WTC11 (cell line): Measurements from ENCODE around the gene KRT5. TPM values are rescaled to one million over a fixed set of nuclear protein-coding genes. Genes with fewer than 3 reads are reported as not detected.

Experiments
- ATAC-seq: fragments of 200-7000 bp; cut with Tn5 transposase; 2 replicates; pipeline ENCODE4 v1.10.0; 2021; ENCODE audit warnings: mild to moderate bottlenecking, moderate library complexity
- CTCF ChIA-PET: fragments of 300-600 bp; sonication (Branson Sonifier 250); formaldehyde crosslinking; loops from one replicate; lab custom pipeline; 2021; ENCODE audit warnings: antibody characterized with exemption; lab: Charles Lee
- POLR2A ChIA-PET: fragments of 350-600 bp; sonication (Branson Sonifier 250); formaldehyde crosslinking; loops from one replicate; lab custom pipeline; 2021; ENCODE audit warnings: antibody characterized with exemption; lab: Charles Lee
- DNase-seq: peaks from one replicate; pipeline ENCODE4 v3.0.0; 2021; ENCODE audit warnings: low spot score
- H3K27ac Mint-ChIP-seq: 2 replicates; pipeline ENCODE4 v1.8.0; 2021; ENCODE audit warnings: mixed read lengths
- H3K27me3 Mint-ChIP-seq: 2 replicates; pipeline ENCODE4 v1.8.0; 2021; ENCODE audit warnings: low read depth, mild to moderate bottlenecking, moderate library complexity, mixed read lengths
- H3K36me3 Mint-ChIP-seq: 2 replicates; pipeline ENCODE4 v1.8.0; 2021; ENCODE audit warnings: mixed read lengths
- H3K4me1 Mint-ChIP-seq: 2 replicates; pipeline ENCODE4 v1.8.0; 2022; ENCODE audit warnings: mixed read lengths
- H3K4me3 Mint-ChIP-seq: 2 replicates; pipeline ENCODE4 v1.8.0; 2021; ENCODE audit warnings: mild to moderate bottlenecking, moderate library complexity, mixed read lengths
- H3K9me3 Mint-ChIP-seq: 2 replicates; pipeline ENCODE4 v1.8.0; 2021; ENCODE audit warnings: mixed read lengths
- ATF1 ChIP-seq: sonication (generic); formaldehyde crosslinking; IDR thresholded peaks from 2 replicates; pipeline ENCODE4 v1.8.1; 2023; ENCODE audit warnings: mild to moderate bottlenecking, moderate library complexity, missing genetic modification reagents
- ESRRA ChIP-seq: sonication (generic); formaldehyde crosslinking; IDR thresholded peaks from 2 replicates; pipeline ENCODE4 v1.8.1; 2022; ENCODE audit warnings: mild to moderate bottlenecking, missing genetic modification reagents, borderline replicate concordance
- FOXJ3 ChIP-seq: sonication (generic); formaldehyde crosslinking; IDR thresholded peaks from 2 replicates; pipeline ENCODE4 v1.9.0; 2021; ENCODE audit warnings: missing genetic modification reagents, mild to moderate bottlenecking, borderline replicate concordance
- FOXP1 ChIP-seq: sonication (generic); formaldehyde crosslinking; IDR thresholded peaks from 2 replicates; pipeline ENCODE4 v1.8.0; 2022; ENCODE audit warnings: missing genetic modification reagents, mild to moderate bottlenecking, moderate library complexity, borderline replicate concordance
- GTF2I ChIP-seq: fragments of 250-450 bp; sonication (Bioruptor Pico); conservative IDR thresholded peaks from 2 replicates; pipeline ENCODE4 v1.4.0; 2021; ENCODE audit warnings: mild to moderate bottlenecking
- IRF2 ChIP-seq: sonication (generic); formaldehyde crosslinking; IDR thresholded peaks from 2 replicates; pipeline ENCODE4 v1.8.0; 2022; ENCODE audit warnings: low read depth, missing genetic modification reagents, borderline replicate concordance
- NFE2L1 ChIP-seq: sonication (generic); formaldehyde crosslinking; IDR thresholded peaks from 2 replicates; pipeline ENCODE4 v1.8.1; 2023; ENCODE audit warnings: missing genetic modification reagents
- NR3C1 ChIP-seq: sonication (generic); formaldehyde crosslinking; conservative IDR thresholded peaks from 2 replicates; pipeline ENCODE4 v1.8.1; 2023; ENCODE audit warnings: low read depth, mild to moderate bottlenecking, missing genetic modification reagents
- PRRX2 ChIP-seq: fragments of 250-450 bp; sonication (Bioruptor Pico); IDR thresholded peaks from 2 replicates; pipeline ENCODE4 v1.8.0; 2021; ENCODE audit warnings: mild to moderate bottlenecking
- RELA ChIP-seq: sonication (generic); formaldehyde crosslinking; IDR thresholded peaks from 2 replicates; pipeline ENCODE4 v1.8.1; 2022; ENCODE audit warnings: missing genetic modification reagents, mild to moderate bottlenecking, borderline replicate concordance
- RORB ChIP-seq: fragments of 250-450 bp; sonication (Bioruptor Pico); IDR thresholded peaks from 2 replicates; pipeline ENCODE4 v1.9.0; 2021; ENCODE audit warnings: mild to moderate bottlenecking
- ZBTB21 ChIP-seq: sonication (generic); formaldehyde crosslinking; IDR thresholded peaks from 2 replicates; pipeline ENCODE4 v1.8.1; 2023; ENCODE audit warnings: mild to moderate bottlenecking, missing genetic modification reagents, borderline replicate concordance
- ZNF219 ChIP-seq: sonication (generic); formaldehyde crosslinking; IDR thresholded peaks from 2 replicates; pipeline ENCODE4 v1.8.0; 2023; ENCODE audit warnings: missing genetic modification reagents, mild to moderate bottlenecking, borderline replicate concordance
- ZNF263 ChIP-seq: sonication (generic); formaldehyde crosslinking; IDR thresholded peaks from 2 replicates; pipeline ENCODE4 v1.8.1; 2022; ENCODE audit warnings: low read depth, mild to moderate bottlenecking, moderate library complexity, missing genetic modification reagents
- ZNF396 ChIP-seq: fragments of 250-450 bp; sonication (Bioruptor Pico); IDR thresholded peaks from 2 replicates; pipeline ENCODE4 v1.8.0; 2021; ENCODE audit warnings: mild to moderate bottlenecking, moderate library complexity, borderline replicate concordance
- ZNF416 ChIP-seq: fragments of 250-450 bp; sonication (Bioruptor Pico); IDR thresholded peaks from 2 replicates; pipeline ENCODE4 v1.9.0; 2021; ENCODE audit warnings: mild to moderate bottlenecking, inconsistent platforms
- total RNA-seq: library from RNA; stranded (reverse); gene quantifications from 3 replicates; pipeline ENCODE4 v1.2.3, GENCODE V29; 2021
- TF ChIP-seq, protein P1 (sequence below): sonication (generic); formaldehyde crosslinking; IDR thresholded peaks from 2 replicates; pipeline ENCODE4 v1.8.0; 2023; ENCODE audit warnings: mild to moderate bottlenecking, missing genetic modification reagents
- TF ChIP-seq, protein P2 (sequence below): fragments of 250-450 bp; sonication (Bioruptor Pico); IDR thresholded peaks from 2 replicates; pipeline ENCODE4 v1.9.0; 2021; ENCODE audit warnings: mild to moderate bottlenecking
- TF ChIP-seq, protein P3 (sequence below): sonication (generic); formaldehyde crosslinking; IDR thresholded peaks from 2 replicates; pipeline ENCODE4 v1.8.0; 2023; ENCODE audit warnings: missing genetic modification reagents
- TF ChIP-seq, protein P4 (sequence below): fragments of 250-450 bp; sonication (Bioruptor Pico); IDR thresholded peaks from 2 replicates; pipeline ENCODE4 v2.1.2; 2022; ENCODE audit warnings: mild to moderate bottlenecking, moderate library complexity
- TF ChIP-seq, protein P5 (sequence below): sonication (generic); formaldehyde crosslinking; IDR thresholded peaks from 2 replicates; pipeline ENCODE4 v1.8.1; 2022; ENCODE audit warnings: mild to moderate bottlenecking, moderate library complexity, missing genetic modification reagents

Gene KRT5
- total RNA-seq, 1 experiment from 2014 or later: not detected

DNA sequence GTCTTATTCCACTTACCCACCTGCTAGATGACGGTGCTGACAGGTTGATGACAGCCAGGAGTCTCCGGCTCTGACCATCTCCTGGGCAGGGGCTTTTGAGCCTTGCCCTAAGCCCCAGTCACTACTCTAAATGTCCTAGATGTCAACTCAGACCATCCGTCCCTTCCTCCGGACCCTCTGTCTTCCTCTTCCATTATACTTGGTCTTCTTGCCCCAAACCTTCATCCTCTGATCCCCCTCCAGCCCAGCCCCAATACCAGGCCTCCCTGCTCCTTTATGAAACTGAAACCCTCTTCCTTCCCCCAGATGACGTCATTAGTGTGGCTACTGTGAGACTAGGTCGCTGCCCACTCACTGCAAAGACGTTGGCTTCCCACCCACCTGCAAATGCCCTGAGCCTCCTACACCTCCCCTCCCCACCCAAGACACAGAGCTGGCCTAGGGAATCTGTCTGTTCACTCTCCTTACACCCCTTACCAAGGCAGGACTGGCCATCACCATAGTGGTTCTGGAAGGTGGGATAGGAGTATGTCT is 22.7 kb upstream of the KRT5 start:
- Mint-ChIP-seq H3K9me3 (no peaks in the 10 kb centered on the region), H3K27ac (no peak overlapping the region), H3K27me3 (no peaks in the 10 kb centered on the region), H3K4me3 (no peak overlapping the region), H3K36me3 (no peaks in the 10 kb centered on the region), H3K4me1 (no peaks in the 10 kb centered on the region)
- ChIA-PET CTCF (interaction anchor here (1.0 kb wide), 1 partner anchor 19 kb away, joined by 3 read pairs; no protein-coding TSS in a partner anchor), POLR2A (no interaction called here)
- TF ChIP-seq ZNF263: no peak
- no peak for TF ChIP-seq ATF1 (CRISPR knock-in tag)
- TF ChIP-seq GTF2I (CRISPR knock-in tag): no peak
- no peak for TF ChIP-seq ZNF219 (CRISPR knock-in tag)
- TF ChIP-seq ZBTB21 (CRISPR knock-in tag): no peak
- TF ChIP-seq RELA (CRISPR knock-in tag): no peak
- TF ChIP-seq PRRX2 (CRISPR knock-in tag): no peak
- TF ChIP-seq, protein P1, sequence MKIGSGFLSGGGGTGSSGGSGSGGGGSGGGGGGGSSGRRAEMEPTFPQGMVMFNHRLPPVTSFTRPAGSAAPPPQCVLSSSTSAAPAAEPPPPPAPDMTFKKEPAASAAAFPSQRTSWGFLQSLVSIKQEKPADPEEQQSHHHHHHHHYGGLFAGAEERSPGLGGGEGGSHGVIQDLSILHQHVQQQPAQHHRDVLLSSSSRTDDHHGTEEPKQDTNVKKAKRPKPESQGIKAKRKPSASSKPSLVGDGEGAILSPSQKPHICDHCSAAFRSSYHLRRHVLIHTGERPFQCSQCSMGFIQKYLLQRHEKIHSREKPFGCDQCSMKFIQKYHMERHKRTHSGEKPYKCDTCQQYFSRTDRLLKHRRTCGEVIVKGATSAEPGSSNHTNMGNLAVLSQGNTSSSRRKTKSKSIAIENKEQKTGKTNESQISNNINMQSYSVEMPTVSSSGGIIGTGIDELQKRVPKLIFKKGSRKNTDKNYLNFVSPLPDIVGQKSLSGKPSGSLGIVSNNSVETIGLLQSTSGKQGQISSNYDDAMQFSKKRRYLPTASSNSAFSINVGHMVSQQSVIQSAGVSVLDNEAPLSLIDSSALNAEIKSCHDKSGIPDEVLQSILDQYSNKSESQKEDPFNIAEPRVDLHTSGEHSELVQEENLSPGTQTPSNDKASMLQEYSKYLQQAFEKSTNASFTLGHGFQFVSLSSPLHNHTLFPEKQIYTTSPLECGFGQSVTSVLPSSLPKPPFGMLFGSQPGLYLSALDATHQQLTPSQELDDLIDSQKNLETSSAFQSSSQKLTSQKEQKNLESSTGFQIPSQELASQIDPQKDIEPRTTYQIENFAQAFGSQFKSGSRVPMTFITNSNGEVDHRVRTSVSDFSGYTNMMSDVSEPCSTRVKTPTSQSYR (CRISPR knock-in tag): no peak
- TF ChIP-seq, protein P2, sequence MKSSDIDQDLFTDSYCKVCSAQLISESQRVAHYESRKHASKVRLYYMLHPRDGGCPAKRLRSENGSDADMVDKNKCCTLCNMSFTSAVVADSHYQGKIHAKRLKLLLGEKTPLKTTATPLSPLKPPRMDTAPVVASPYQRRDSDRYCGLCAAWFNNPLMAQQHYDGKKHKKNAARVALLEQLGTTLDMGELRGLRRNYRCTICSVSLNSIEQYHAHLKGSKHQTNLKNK (CRISPR knock-in tag): no peak
- no peak for TF ChIP-seq IRF2 (CRISPR knock-in tag)
- TF ChIP-seq, protein P3, sequence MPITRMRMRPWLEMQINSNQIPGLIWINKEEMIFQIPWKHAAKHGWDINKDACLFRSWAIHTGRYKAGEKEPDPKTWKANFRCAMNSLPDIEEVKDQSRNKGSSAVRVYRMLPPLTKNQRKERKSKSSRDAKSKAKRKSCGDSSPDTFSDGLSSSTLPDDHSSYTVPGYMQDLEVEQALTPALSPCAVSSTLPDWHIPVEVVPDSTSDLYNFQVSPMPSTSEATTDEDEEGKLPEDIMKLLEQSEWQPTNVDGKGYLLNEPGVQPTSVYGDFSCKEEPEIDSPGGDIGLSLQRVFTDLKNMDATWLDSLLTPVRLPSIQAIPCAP (CRISPR knock-in tag): no peak
- no peak for TF ChIP-seq NR3C1 (CRISPR knock-in tag)
- no peak for TF ChIP-seq ZNF396
- no peak for DNase-seq
- ATAC-seq: no peak

DNA sequence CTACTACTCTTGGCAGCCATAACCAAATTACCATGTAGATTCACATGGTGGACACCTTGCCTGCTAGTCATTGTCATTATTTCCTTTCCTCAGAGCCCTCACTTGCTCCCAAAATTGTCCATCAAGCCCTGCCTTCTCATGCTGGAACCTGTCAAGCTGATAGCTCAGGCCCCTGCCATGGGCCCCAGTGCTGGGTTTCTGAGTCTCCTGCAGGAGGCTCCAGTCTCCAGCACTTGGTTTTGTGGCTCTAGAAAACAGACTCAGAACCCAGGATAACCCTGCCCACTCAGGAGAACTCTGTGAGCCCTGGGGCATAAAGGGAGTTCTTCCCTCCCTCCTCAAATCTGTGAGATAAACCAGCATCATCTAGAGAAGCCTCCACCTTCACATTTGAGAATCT is 22.0 kb upstream of the KRT5 start:
- TF ChIP-seq NFE2L1 (CRISPR knock-in tag): no peak
- TF ChIP-seq, protein P4, sequence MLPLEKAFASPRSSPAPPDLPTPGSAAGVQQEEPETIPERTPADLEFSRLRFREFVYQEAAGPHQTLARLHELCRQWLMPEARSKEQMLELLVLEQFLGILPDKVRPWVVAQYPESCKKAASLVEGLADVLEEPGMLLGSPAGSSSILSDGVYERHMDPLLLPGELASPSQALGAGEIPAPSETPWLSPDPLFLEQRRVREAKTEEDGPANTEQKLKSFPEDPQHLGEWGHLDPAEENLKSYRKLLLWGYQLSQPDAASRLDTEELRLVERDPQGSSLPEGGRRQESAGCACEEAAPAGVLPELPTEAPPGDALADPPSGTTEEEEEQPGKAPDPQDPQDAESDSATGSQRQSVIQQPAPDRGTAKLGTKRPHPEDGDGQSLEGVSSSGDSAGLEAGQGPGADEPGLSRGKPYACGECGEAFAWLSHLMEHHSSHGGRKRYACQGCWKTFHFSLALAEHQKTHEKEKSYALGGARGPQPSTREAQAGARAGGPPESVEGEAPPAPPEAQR (CRISPR knock-in tag): no peak
- TF ChIP-seq ZNF416: no peak
- TF ChIP-seq RELA (CRISPR knock-in tag): no peak
- TF ChIP-seq ESRRA (CRISPR knock-in tag): no peak
- TF ChIP-seq ZNF263: no peak
- TF ChIP-seq, protein P5, sequence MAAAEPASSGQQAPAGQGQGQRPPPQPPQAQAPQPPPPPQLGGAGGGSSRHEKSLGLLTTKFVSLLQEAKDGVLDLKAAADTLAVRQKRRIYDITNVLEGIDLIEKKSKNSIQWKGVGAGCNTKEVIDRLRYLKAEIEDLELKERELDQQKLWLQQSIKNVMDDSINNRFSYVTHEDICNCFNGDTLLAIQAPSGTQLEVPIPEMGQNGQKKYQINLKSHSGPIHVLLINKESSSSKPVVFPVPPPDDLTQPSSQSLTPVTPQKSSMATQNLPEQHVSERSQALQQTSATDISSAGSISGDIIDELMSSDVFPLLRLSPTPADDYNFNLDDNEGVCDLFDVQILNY (CRISPR knock-in tag): no peak
- TF ChIP-seq FOXJ3: no peak
- no peak for TF ChIP-seq FOXP1
- TF ChIP-seq RORB (CRISPR knock-in tag): no peak
- DNase-seq (no peak), ATAC-seq (no peak)
- H3K27ac Mint-ChIP-seq: no peak overlapping the region
- H3K4me1 Mint-ChIP-seq: no peaks in the 10 kb centered on the region
- CTCF ChIA-PET: interaction anchor here (1.0 to 1.1 kb wide), 2 partner anchors 20 to 329 kb away, joined by 3 read pairs; no protein-coding TSS in a partner anchor
- no peaks in the 10 kb centered on the region for H3K9me3 Mint-ChIP-seq
- no peaks in the 10 kb centered on the region for H3K27me3 Mint-ChIP-seq
- POLR2A ChIA-PET: no interaction called here
- H3K36me3 Mint-ChIP-seq: no peaks in the 10 kb centered on the region
- no peak overlapping the region for H3K4me3 Mint-ChIP-seq
